Ovary (tissue), 3 donors: Measurements from ENCODE around the gene TRPM2.

Experiments
- CTCF ChIP-seq, 3 donors: fragments of 450-650 bp in 2 of 3; fragments of 200-600 bp in 1 of 3; IDR thresholded peaks; one replicate each; pipeline versions ENCODE4 v1.5.1 to v1.8.0; 2016 to 2022; ENCODE audit warnings: antibody characterized with exemption in 3 of 3, mild to moderate bottlenecking in 1 of 3
- POLR2A ChIP-seq: fragments of 450-650 bp; IDR thresholded peaks from one replicate; pipeline ENCODE4 v1.6.1; 2017; ENCODE audit warnings: antibody characterized with exemption, mild to moderate bottlenecking, moderate library complexity
- donor health status: DM: no; HTN: no; CAD: no.

GRCh38 chr21:44420416-44421205 is 67.2 kb downstream of the TRPM2 start:
- TF ChIP-seq POLR2A (no peak), CTCF (IDR thresholded peaks at IDR 0.05) (no peak)
